Adrenal gland (tissue), 12 donors: ENCODE data around the gene INSRR. TPM values are rescaled to one million over a fixed set of nuclear protein-coding genes. Genes with fewer than 3 reads are reported as not detected.
A peak's percentile ranks its signal among the peaks of the same experiment; 100 is the strongest.

Source experiments
- DNase-seq, 7 donors: peaks; one replicate each; pipeline ENCODE4 v3.0.0-alpha.2; 2019 to 2020
- H3K27ac ChIP-seq, 5 donors: fragments of 200-600 bp; sonication (generic) in 4 of 5; 1 replicate in 3 of 5; 2 replicates in 2 of 5; pipeline versions ENCODE4 v1.5.1 to v1.8.0; 2016 to 2020; ENCODE audit warnings: mild to moderate bottlenecking in 1 of 5
- H3K27me3 ChIP-seq: fragments of 200-600 bp; 2 replicates; pipeline ENCODE4 v1.8.0; 2021
- H3K36me3 ChIP-seq, 2 donors: fragments of 200-600 bp; replicated peaks in 1 of 2; 1 replicate in 1 of 2; 2 replicates in 1 of 2; pipeline versions ENCODE4 v1.5.1 to v1.8.0; 2018 to 2022
- H3K4me1 ChIP-seq, 2 donors: fragments of 200-600 bp; replicated peaks in 1 of 2; 1 replicate in 1 of 2; 2 replicates in 1 of 2; pipeline versions ENCODE4 v1.5.1 to v1.8.0; 2018 to 2021
- H3K4me3 ChIP-seq, 4 donors: fragments of 200-600 bp; sonication (generic) in 3 of 4; one replicate each; pipeline ENCODE4 v1.5.1; 2016 to 2018
- H3K9me3 ChIP-seq, 3 donors: fragments of 200-600 bp; sonication (generic) in 1 of 3; replicated peaks in 1 of 3; 1 replicate in 2 of 3; 2 replicates in 1 of 3; pipeline versions ENCODE4 v1.5.1 to v1.8.0; 2016 to 2021
- POLR2A ChIP-seq, 2 donors: fragments of 450-650 bp; IDR thresholded peaks; one replicate each; pipeline ENCODE4 v1.6.1; 2017; ENCODE audit warnings: antibody characterized with exemption in 2 of 2, mild to moderate bottlenecking in 2 of 2, moderate library complexity in 1 of 2
- WGBS, 4 donors: extraction: QIAGEN DNeasy Blood & Tissue Kit in 2 of 4; methylation state at CpG; one replicate each; pipeline versions ENCODE4 v1.1.5 to v1.1.7; 2013 to 2017; 5-methylcytosine and 5-hydroxymethylcytosine counted together
- intact Hi-C, 2 donors: fragments of 100-400 bp; cut with DNase I; formaldehyde crosslinking; loops; one replicate each; pipeline versions ENCODE4 v1.14.1 to v1.15.0; 2022 to 2023
- polyA plus RNA-seq, 3 donors: library from polyadenylated mRNA; stranded (reverse); fragments of 200-250 nt in 2 of 3; fragments of 350-450 nt in 1 of 3; fragmentation: Illumina TruSeq in 1 of 3; extraction: RNeasy Lipid Tissue Mini Kit (QIAGEN cat#74804) in 1 of 3; gene quantifications; one replicate each; pipeline ENCODE4 v1.2.3, GENCODE V29; 2013 to 2014
- total RNA-seq, 9 donors: library from RNA; depleted of rRNA in 4 of 9; stranded (reverse); fragments of >200 nt in 4 of 9; fragments of 120-200 nt in 1 of 9; fragmentation: NEBNext Ultra II Directional in 1 of 9; extraction: Animal tissue kit (Norgen Biotek cat#: 25700) in 1 of 9; gene quantifications; one replicate each; pipeline versions ENCODE4 v1.1.0 to v1.2.4, GENCODE V29; 2013 to 2023
- TF ChIP-seq, protein P1 (sequence below), 6 experiments: fragments of 450-650 bp in 4 of 6; fragments of 200-600 bp in 2 of 6; sonication (generic) in 1 of 6; IDR thresholded peaks; 1 replicate in 5 of 6; 2 replicates in 1 of 6; pipeline versions ENCODE4 v1.5.1 to v1.8.0; 2016 to 2021; ENCODE audit warnings: antibody characterized with exemption in 6 of 6, mild to moderate bottlenecking in 2 of 6, moderate library complexity in 1 of 6
- donor health status: healthy with polysubstance abuse.
- donor health status: Bipolar disorder and iron deficiency.
- donor health status: DM: yes; HTN: yes; CAD: no.
- donor health status: DM: no; HTN: no; CAD: no.
- donor health status: DM: no; HTN: no; CAD: no.
- donor health status: DM: yes; HTN: yes; CAD: no.

Gene INSRR
- total and polyA plus RNA-seq, 12 donors, result 0.04 to 8.7 (median 0.35) TPM; not detected in 2

DNA sequence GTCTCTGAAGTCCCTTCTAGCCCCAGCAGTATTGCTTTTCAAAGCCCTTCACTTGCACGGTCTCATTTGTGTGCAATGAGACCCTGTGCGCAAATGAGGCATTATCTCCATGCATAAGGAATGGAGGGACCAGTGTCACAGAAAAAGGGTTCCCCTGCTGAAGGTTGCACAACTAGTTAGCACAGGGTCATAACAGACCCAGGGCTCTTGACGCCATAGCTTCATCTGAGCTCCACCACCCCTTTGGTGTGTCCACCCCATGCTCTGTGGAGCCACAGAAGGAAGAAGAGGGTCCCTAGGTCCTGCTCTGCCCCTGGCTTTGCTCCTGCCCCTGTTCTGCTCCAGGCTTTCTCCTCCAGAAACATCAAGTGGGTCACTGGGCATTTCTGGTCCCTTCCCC lies 54.9 kb downstream of the INSRR start:
- Histone ChIP-seq H3K9me3 (no peaks in the 10 kb centered on the region), H3K4me1 (peaks cover 0 to 40% of the 10 kb centered on the region in 2 donors), H3K4me3 (no peak overlapping the region), H3K27ac (no peak overlapping the region), H3K27me3 (no peaks in the 10 kb centered on the region), H3K36me3 (peaks cover 0 to 28% of the 10 kb centered on the region in 2 donors)
- no peak for TF ChIP-seq POLR2A (IDR thresholded peaks at IDR 0.05)
- TF ChIP-seq, protein P1, sequence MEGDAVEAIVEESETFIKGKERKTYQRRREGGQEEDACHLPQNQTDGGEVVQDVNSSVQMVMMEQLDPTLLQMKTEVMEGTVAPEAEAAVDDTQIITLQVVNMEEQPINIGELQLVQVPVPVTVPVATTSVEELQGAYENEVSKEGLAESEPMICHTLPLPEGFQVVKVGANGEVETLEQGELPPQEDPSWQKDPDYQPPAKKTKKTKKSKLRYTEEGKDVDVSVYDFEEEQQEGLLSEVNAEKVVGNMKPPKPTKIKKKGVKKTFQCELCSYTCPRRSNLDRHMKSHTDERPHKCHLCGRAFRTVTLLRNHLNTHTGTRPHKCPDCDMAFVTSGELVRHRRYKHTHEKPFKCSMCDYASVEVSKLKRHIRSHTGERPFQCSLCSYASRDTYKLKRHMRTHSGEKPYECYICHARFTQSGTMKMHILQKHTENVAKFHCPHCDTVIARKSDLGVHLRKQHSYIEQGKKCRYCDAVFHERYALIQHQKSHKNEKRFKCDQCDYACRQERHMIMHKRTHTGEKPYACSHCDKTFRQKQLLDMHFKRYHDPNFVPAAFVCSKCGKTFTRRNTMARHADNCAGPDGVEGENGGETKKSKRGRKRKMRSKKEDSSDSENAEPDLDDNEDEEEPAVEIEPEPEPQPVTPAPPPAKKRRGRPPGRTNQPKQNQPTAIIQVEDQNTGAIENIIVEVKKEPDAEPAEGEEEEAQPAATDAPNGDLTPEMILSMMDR (IDR thresholded peaks at IDR 0.05), result no peak
- intact Hi-C loops, result no loop called here
- no peak for DNase-seq
- WGBS, 4 donors, result 64 to 87% (median 81%) methylated on average over 3 of the region's 3 CpGs

DNA sequence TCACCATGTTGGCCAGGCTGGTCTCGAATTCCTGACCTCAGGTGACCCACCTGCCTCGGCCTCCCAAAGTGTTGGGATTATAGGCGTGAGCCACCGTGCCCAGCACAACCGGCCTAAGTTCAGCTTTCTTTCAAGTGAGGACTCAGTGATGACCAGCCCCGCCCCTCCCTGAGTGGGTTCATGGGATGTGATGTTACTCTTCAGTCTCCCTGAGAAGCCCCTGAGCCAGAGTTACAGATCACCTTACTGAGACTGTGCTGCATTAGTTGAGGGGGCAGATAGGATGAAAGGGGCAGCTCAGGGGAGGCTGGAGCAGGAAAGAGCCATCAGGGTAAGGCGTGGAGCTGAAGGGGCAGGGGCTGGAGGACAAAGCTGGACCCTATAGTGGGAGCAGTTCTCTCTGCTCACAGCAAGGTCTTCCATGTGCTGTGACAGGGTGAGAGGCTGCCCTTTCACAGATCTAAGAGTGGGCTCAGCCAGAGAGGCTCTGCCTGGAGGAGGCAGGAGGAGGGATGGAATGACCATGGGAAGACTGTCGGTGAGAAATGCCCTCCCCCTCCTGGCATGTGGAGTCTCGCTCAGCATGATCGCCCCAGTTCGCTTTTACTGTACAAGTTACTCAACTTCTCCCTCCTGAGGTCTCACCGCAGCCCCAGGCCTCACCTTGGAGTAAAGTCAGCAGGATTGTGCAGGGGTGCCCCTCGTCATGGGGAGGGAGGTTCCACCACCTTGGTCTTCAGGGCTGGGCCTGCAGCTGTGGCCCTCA lies 55.6 kb downstream of the INSRR start:
- Histone ChIP-seq H3K36me3 (peaks cover 0 to 36% of the 10 kb centered on the region in 2 donors), H3K4me3 (no peak overlapping the region), H3K27me3 (no peaks in the 10 kb centered on the region), H3K9me3 (no peaks in the 10 kb centered on the region), H3K4me1 (peaks cover 0 to 40% of the 10 kb centered on the region in 2 donors), H3K27ac (no peak overlapping the region)
- DNase-seq, result no peak
- 90 to 95% (median 93%) methylated on average over 12 to 13 of the region's 13 CpGs for WGBS, 4 donors
- intact Hi-C loops, result no loop called here
- no peak for TF ChIP-seq POLR2A (IDR thresholded peaks at IDR 0.05)
- TF ChIP-seq, protein P1 (IDR thresholded peaks at IDR 0.05), result no peak

DNA sequence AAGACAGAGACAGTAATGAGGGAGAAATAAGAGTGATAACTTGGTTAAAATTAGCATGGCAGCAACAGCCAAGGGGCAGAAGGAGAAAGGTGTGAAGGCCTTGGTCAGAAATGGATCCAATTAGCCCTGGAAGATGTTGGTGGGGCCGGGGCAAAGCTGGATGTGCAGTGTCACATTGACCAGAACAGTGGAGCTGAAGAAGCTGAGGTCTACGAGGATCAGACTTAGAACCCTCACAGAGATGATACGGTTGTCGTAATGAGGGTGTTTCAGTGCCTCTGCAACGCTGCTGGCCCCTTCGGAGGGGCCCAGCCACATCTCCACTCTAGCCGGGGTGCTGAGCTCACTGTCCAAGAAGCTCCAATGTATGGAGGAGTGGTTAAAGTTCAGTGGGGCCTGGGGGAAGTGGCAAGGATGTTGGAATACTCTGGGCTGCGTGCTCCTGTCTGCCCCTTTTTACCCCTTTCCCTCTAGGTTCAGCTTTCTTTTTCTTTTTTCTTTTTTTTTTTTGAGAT lies 56.4 kb downstream of the INSRR start:
- no peak for DNase-seq
- intact Hi-C loops, result no loop called here
- H3K36me3 ChIP-seq, result peaks cover 0 to 44% of the 10 kb centered on the region in 2 donors

DNA sequence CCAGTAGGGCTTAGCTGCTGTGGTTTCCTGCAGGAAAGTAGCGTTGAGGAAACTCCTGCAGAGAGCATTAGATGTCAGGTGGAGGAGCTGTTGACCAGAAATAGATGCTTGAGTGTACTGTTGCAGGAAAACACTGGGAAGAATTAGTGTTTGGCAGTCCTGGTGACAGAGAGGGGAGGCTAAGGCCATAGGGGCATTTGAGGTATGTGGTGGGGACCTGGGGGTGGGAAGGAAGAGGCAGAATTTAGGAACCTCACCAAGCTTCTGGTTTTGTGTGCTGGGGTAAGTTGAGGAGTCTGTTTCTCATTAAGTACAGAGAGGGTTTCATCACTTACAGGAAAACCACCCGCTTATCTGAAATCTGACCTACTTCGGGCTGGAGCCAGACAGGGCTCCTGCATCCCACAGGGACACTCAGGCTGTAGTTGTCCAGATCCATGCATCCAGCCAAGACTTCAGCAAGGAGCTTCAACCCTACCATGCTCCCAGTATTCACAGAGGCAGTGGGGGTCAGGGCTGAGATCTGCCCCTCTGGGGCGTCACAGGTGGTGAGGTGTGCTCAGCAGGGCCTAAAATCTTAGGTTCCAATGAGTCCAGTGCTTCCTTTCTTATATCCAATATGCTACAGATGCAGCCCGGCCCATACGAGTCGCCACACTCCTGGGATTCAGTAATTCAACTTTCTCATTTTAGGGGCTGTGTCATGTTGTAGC lies 57.4 kb downstream of the INSRR start:
- 63 to 73% (median 67%) methylated on average over 7 of the region's 7 CpGs for WGBS, 4 donors
- DNase-seq, result peak in 1 of 7 donors; percentile 79
- Histone ChIP-seq H3K27me3 (no peaks in the 10 kb centered on the region), H3K4me1 (peaks cover 0 to 36% of the 10 kb centered on the region in 2 donors), H3K4me3 (no peak overlapping the region), H3K9me3 (no peaks in the 10 kb centered on the region), H3K27ac (no peak overlapping the region), H3K36me3 (peaks cover 0 to 53% of the 10 kb centered on the region in 2 donors)
- TF ChIP-seq, protein P1 (IDR thresholded peaks at IDR 0.05), result no peak
- TF ChIP-seq POLR2A (IDR thresholded peaks at IDR 0.05), result no peak
- intact Hi-C loops, result no loop called here

More for the DNA sequence above, 56.4 kb downstream of the INSRR start:
- H3K27me3 ChIP-seq, result no peaks in the 10 kb centered on the region
- peaks cover 0 to 40% of the 10 kb centered on the region in 2 donors for H3K4me1 ChIP-seq
- 92 to 95% (median 93%) methylated on average over 8 of the region's 8 CpGs for WGBS, 4 donors
- no peaks in the 10 kb centered on the region for H3K9me3 ChIP-seq
- no peak for TF ChIP-seq POLR2A (IDR thresholded peaks at IDR 0.05)
- no peak overlapping the region for H3K27ac ChIP-seq
- H3K4me3 ChIP-seq, result no peak overlapping the region
